ENCODE data around the gene GRIA3. TPM values are rescaled to one million over a fixed set of nuclear protein-coding genes. Genes with fewer than 3 reads are reported as not detected.

The GRIA3 gene
- 4.2 TPM for polyA plus RNA-seq (2013, experiment 1 of 2)
- 3.8 TPM for polyA plus RNA-seq (2013, experiment 2 of 2)

DNA sequence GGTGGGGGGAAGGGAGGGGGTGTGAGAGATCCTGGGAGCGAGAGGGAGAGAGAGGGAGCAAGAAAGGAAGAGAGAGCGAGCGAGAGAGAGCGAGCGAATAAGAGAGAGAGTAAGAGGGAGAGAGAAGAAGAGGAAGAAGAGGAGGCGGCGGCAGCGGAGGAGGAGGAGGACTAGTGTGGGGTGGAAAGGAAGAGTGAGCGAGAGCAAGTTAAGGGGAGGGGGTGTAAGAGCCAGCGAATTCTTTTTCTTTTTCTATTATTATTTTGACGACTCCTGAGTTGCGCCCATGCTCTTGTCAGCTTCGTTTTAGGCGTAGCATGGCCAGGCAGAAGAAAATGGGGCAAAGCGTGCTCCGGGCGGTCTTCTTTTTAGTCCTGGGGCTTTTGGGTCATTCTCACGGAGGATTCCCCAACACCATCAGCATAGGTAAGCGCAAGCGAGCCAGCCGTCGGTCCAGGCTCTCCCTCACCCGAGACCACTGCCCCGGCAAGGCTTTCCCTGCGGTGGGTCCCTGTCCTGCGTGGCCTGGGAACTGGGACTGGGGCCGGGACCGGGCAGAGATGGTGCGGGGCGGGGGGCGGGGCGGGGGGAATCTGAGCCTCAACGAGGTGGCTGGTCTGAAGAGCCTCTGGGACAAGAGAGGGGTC is at the start of gene GRIA3:
GRIA3 (plus strand) TSS at position 60 of the 647 bp plus-strand sequence; CDS start at position 318, 258 bp downstream.
- Histone ChIP-seq H3K18ac (ENCODE audit: low read length) (peak within 1 kb of the TSS; percentile 83), H3K36me3 (replicated peaks in 1 of 2; ENCODE audit: control insufficient read depth in 2 of 2, insufficient read depth in 2 of 2, low read length in 2 of 2) (no peaks in the 10 kb centered on the region), H3K27ac (replicated peaks; ENCODE audit: low read length) (peak within 1 kb of the TSS; percentile 54), H3K4ac (ENCODE audit: low read length) (no peak within 1 kb of the TSS), H3K4me3 (ENCODE audit: low read length in 2 of 2) (peak within 1 kb of the TSS in 1 of 2 donors; percentile 81), H3K27me3 (ENCODE audit: control insufficient read depth in 3 of 3, insufficient read depth in 3 of 3, low read depth in 1 of 3, low read length in 3 of 3) (peaks cover 0 to 53% (median 0%) of the 10 kb centered on the region in 3 experiments), H2AFZ (ENCODE audit: low read length) (no peak within 1 kb of the TSS), H2AK5ac (ENCODE audit: low read depth, low read length) (no peak within 1 kb of the TSS), H4K8ac (ENCODE audit: low read depth, low read length) (no peak within 1 kb of the TSS), H3K9me3 (replicated peaks in 1 of 2; ENCODE audit: control insufficient read depth in 2 of 2, insufficient read depth in 1 of 2, low read depth in 1 of 2, low read length in 2 of 2) (no peaks in the 10 kb centered on the region), H2BK15ac (ENCODE audit: low read length) (peak within 1 kb of the TSS; percentile 37), H3K14ac (ENCODE audit: low read length) (no peak within 1 kb of the TSS), H3K79me1 (ENCODE audit: low read depth, low read length) (no peaks in the 10 kb centered on the region), H3K4me1 (ENCODE audit: control insufficient read depth in 2 of 2, insufficient read depth in 1 of 2, low read depth in 1 of 2, low read length in 2 of 2) (peaks cover 0 to 4% of the 10 kb centered on the region in 2 donors), H4K91ac (ENCODE audit: low read depth, low read length, poor library complexity) (no peak within 1 kb of the TSS), H3K23ac (ENCODE audit: low read depth, low read length, poor library complexity) (no peak within 1 kb of the TSS), H3K4me2 (ENCODE audit: insufficient read depth, low read length, poor library complexity, severe bottlenecking) (peak within 1 kb of the TSS; percentile 60), H3K9ac (ENCODE audit: low read depth, low read length, poor library complexity) (peak within 1 kb of the TSS; percentile 77), H2BK120ac (ENCODE audit: low read depth, low read length) (peak within 1 kb of the TSS; percentile 31), H2BK5ac (ENCODE audit: low read length) (no peak within 1 kb of the TSS), H2BK12ac (ENCODE audit: low read length) (no peak within 1 kb of the TSS)
- WGBS, 2 donors (ENCODE audit: extremely low coverage in 2 of 2, insufficient read length in 2 of 2, insufficient replicate concordance in 1 of 2) = no CpG with 5 or more reads among the region's 33 CpGs
- peak; percentile 17 for DNase-seq (ENCODE audit: low spot score)

DNA sequence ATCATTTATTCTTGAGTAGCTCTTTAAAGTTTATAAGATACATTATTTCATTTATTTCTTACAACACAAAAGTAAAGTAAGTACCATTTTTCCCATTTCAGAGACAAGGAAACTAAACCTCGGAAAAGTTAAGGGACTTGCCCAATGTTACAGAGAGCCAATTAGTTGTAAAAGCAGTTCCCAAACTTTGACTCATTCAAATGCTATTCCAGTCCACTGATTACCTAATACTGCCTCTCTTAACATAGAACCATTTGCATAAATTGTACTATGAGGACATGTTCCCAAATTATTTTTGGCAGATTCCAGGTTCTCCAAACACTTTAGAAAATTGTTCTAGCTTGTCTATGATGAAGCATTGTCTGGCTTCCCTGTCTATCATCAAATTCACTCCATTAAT is 45.6 kb upstream of the GRIA3 start:
- DNase-seq (ENCODE audit: low spot score) = no peak
- no peak overlapping the region for H2BK15ac ChIP-seq (ENCODE audit: low read length)
- no peaks in the 10 kb centered on the region for H3K79me1 ChIP-seq (ENCODE audit: low read depth, low read length)
- H2BK120ac ChIP-seq (ENCODE audit: low read depth, low read length) = no peak overlapping the region
- H4K91ac ChIP-seq (ENCODE audit: low read depth, low read length, poor library complexity) = no peak overlapping the region
- H3K23ac ChIP-seq (ENCODE audit: low read depth, low read length, poor library complexity) = no peak overlapping the region
- no peaks in the 10 kb centered on the region for H3K9me3 ChIP-seq (replicated peaks in 1 of 2; ENCODE audit: control insufficient read depth in 2 of 2, insufficient read depth in 1 of 2, low read depth in 1 of 2, low read length in 2 of 2)
- WGBS, 2 donors (ENCODE audit: extremely low coverage in 2 of 2, insufficient read length in 2 of 2, insufficient replicate concordance in 1 of 2) = no CpG with 5 or more reads among the region's 1 CpG
- no peak overlapping the region for H3K4me2 ChIP-seq (ENCODE audit: insufficient read depth, low read length, poor library complexity, severe bottlenecking)
- H3K18ac ChIP-seq (ENCODE audit: low read length) = no peak overlapping the region
- H3K4ac ChIP-seq (ENCODE audit: low read length) = no peak overlapping the region
- no peak overlapping the region for H2AFZ ChIP-seq (ENCODE audit: low read length)
- H3K27me3 ChIP-seq (ENCODE audit: control insufficient read depth in 3 of 3, insufficient read depth in 3 of 3, low read depth in 1 of 3, low read length in 3 of 3) = peaks cover 0 to 7% (median 0%) of the 10 kb centered on the region in 3 experiments
- H3K4me1 ChIP-seq (ENCODE audit: control insufficient read depth in 2 of 2, insufficient read depth in 1 of 2, low read depth in 1 of 2, low read length in 2 of 2) = no peaks in the 10 kb centered on the region
- H3K14ac ChIP-seq (ENCODE audit: low read length) = no peak overlapping the region
- H4K8ac ChIP-seq (ENCODE audit: low read depth, low read length) = no peak overlapping the region
- no peak overlapping the region for H2BK12ac ChIP-seq (ENCODE audit: low read length)
- no peak overlapping the region for H3K9ac ChIP-seq (ENCODE audit: low read depth, low read length, poor library complexity)
- no peak overlapping the region for H3K27ac ChIP-seq (replicated peaks; ENCODE audit: low read length)
- H3K4me3 ChIP-seq (ENCODE audit: low read length in 2 of 2) = no peak overlapping the region
- no peaks in the 10 kb centered on the region for H3K36me3 ChIP-seq (replicated peaks in 1 of 2; ENCODE audit: control insufficient read depth in 2 of 2, insufficient read depth in 2 of 2, low read length in 2 of 2)
- H2AK5ac ChIP-seq (ENCODE audit: low read depth, low read length) = no peak overlapping the region
- H2BK5ac ChIP-seq (ENCODE audit: low read length) = no peak overlapping the region

DNA sequence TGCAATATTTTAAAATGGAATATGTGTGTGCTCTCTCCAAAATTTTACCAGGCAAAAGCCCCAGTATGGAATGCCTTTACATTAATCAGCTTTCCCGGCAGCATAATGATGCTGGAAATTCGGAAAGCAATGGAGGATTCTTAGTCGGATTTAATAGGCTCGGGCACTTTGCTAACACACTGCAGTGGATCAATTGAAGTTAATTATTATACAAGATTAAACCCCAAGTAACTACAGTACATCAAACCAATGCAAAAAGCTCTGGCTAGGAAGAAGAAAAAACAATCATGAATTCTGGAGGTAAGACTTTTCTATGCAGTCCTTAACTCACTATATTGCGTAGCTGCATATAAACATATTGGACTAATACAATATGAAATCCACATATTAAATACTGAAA is 43.6 kb upstream of the GRIA3 start:
- H3K23ac ChIP-seq (ENCODE audit: low read depth, low read length, poor library complexity) = no peak overlapping the region
- H4K91ac ChIP-seq (ENCODE audit: low read depth, low read length, poor library complexity) = no peak overlapping the region
- no peak overlapping the region for H3K9ac ChIP-seq (ENCODE audit: low read depth, low read length, poor library complexity)
- H2BK5ac ChIP-seq (ENCODE audit: low read length) = no peak overlapping the region
- no peak overlapping the region for H3K4me3 ChIP-seq (ENCODE audit: low read length in 2 of 2)
- H2AFZ ChIP-seq (ENCODE audit: low read length) = no peak overlapping the region
- H3K4ac ChIP-seq (ENCODE audit: low read length) = no peak overlapping the region
- no peak overlapping the region for H3K14ac ChIP-seq (ENCODE audit: low read length)
- H2BK12ac ChIP-seq (ENCODE audit: low read length) = no peak overlapping the region
- H3K27ac ChIP-seq (replicated peaks; ENCODE audit: low read length) = no peak overlapping the region
- H3K18ac ChIP-seq (ENCODE audit: low read length) = no peak overlapping the region
- H3K4me2 ChIP-seq (ENCODE audit: insufficient read depth, low read length, poor library complexity, severe bottlenecking) = no peak overlapping the region
- H3K9me3 ChIP-seq (replicated peaks in 1 of 2; ENCODE audit: control insufficient read depth in 2 of 2, insufficient read depth in 1 of 2, low read depth in 1 of 2, low read length in 2 of 2) = no peaks in the 10 kb centered on the region
- H3K79me1 ChIP-seq (ENCODE audit: low read depth, low read length) = no peaks in the 10 kb centered on the region
- H3K4me1 ChIP-seq (ENCODE audit: control insufficient read depth in 2 of 2, insufficient read depth in 1 of 2, low read depth in 1 of 2, low read length in 2 of 2) = no peaks in the 10 kb centered on the region
- H4K8ac ChIP-seq (ENCODE audit: low read depth, low read length) = no peak overlapping the region
- DNase-seq (ENCODE audit: low spot score) = no peak
- no peak overlapping the region for H2AK5ac ChIP-seq (ENCODE audit: low read depth, low read length)
- H2BK15ac ChIP-seq (ENCODE audit: low read length) = no peak overlapping the region
- no CpG with 5 or more reads among the region's 5 CpGs for WGBS, 2 donors (ENCODE audit: extremely low coverage in 2 of 2, insufficient read length in 2 of 2, insufficient replicate concordance in 1 of 2)
- peaks cover 0 to 7% (median 0%) of the 10 kb centered on the region in 3 experiments for H3K27me3 ChIP-seq (ENCODE audit: control insufficient read depth in 3 of 3, insufficient read depth in 3 of 3, low read depth in 1 of 3, low read length in 3 of 3)
- no peak overlapping the region for H2BK120ac ChIP-seq (ENCODE audit: low read depth, low read length)
- H3K36me3 ChIP-seq (replicated peaks in 1 of 2; ENCODE audit: control insufficient read depth in 2 of 2, insufficient read depth in 2 of 2, low read length in 2 of 2) = no peaks in the 10 kb centered on the region

DNA sequence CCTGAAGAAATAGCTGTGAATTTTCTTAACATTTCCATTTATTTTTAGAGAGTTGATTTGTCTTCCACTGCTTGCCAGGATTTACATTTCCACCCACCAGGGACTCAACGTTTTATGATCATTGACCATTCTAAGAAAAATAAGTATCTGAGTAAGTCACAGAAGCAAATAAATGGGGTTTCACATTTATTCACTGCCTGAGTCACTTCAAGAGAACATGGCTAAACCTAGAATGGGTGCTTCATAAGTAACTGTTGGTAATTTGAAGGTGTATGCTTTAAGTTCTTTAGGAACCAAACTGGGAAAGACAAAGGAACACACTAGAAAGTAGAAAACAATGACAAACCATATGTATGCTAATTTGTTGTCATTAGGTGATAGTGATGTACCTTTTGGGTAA is 43.2 kb upstream of the GRIA3 start:
- Histone ChIP-seq H3K27me3 (ENCODE audit: control insufficient read depth in 3 of 3, insufficient read depth in 3 of 3, low read depth in 1 of 3, low read length in 3 of 3) (peaks cover 0 to 7% (median 0%) of the 10 kb centered on the region in 3 experiments), H3K4me1 (ENCODE audit: control insufficient read depth in 2 of 2, insufficient read depth in 1 of 2, low read depth in 1 of 2, low read length in 2 of 2) (no peaks in the 10 kb centered on the region), H2AK5ac (ENCODE audit: low read depth, low read length) (no peak overlapping the region), H2BK15ac (ENCODE audit: low read length) (no peak overlapping the region), H3K36me3 (replicated peaks in 1 of 2; ENCODE audit: control insufficient read depth in 2 of 2, insufficient read depth in 2 of 2, low read length in 2 of 2) (no peaks in the 10 kb centered on the region), H4K8ac (ENCODE audit: low read depth, low read length) (no peak overlapping the region), H3K4me2 (ENCODE audit: insufficient read depth, low read length, poor library complexity, severe bottlenecking) (no peak overlapping the region), H2BK5ac (ENCODE audit: low read length) (no peak overlapping the region), H2BK12ac (ENCODE audit: low read length) (no peak overlapping the region), H3K18ac (ENCODE audit: low read length) (no peak overlapping the region), H3K9ac (ENCODE audit: low read depth, low read length, poor library complexity) (no peak overlapping the region), H2AFZ (ENCODE audit: low read length) (no peak overlapping the region), H3K9me3 (replicated peaks in 1 of 2; ENCODE audit: control insufficient read depth in 2 of 2, insufficient read depth in 1 of 2, low read depth in 1 of 2, low read length in 2 of 2) (no peaks in the 10 kb centered on the region), H4K91ac (ENCODE audit: low read depth, low read length, poor library complexity) (no peak overlapping the region), H3K4ac (ENCODE audit: low read length) (no peak overlapping the region), H3K27ac (replicated peaks; ENCODE audit: low read length) (no peak overlapping the region), H3K23ac (ENCODE audit: low read depth, low read length, poor library complexity) (no peak overlapping the region), H3K14ac (ENCODE audit: low read length) (no peak overlapping the region), H2BK120ac (ENCODE audit: low read depth, low read length) (no peak overlapping the region), H3K4me3 (ENCODE audit: low read length in 2 of 2) (no peak overlapping the region), H3K79me1 (ENCODE audit: low read depth, low read length) (no peaks in the 10 kb centered on the region)
- no CpG with 5 or more reads among the region's 1 CpG for WGBS, 2 donors (ENCODE audit: extremely low coverage in 2 of 2, insufficient read length in 2 of 2, insufficient replicate concordance in 1 of 2)
- no peak for DNase-seq (ENCODE audit: low spot score)
